Epithelial cell of esophagus (primary cell): ENCODE results near the gene INO80B.
"Not testable (repeated sequence)": the region's sequence is repeated elsewhere in the genome, so short reads cannot be mapped to it uniquely, and the experiment has no call there.

Experiments
- DNase-seq: peaks from one replicate; pipeline ENCODE4 v3.0.0; 2010; ENCODE audit warnings: low read depth
- H3K4me3 ChIP-seq: 2 replicates; pipeline ENCODE4 v1.5.1; 2011; ENCODE audit warnings: mild to moderate bottlenecking, low read length, control low read depth
- CTCF ChIP-seq: IDR thresholded peaks from 2 replicates; pipeline ENCODE4 v1.5.1; 2011; ENCODE audit warnings: low read depth, mild to moderate bottlenecking, low read length, control low read depth, inconsistent platforms; ENCODE audit not compliant: insufficient read depth; ENCODE audit errors: missing control alignments

Gene INO80B

GRCh38 chr2:74462054-74462785 lies 7.3 kb downstream of the INO80B start:
- no peak for TF ChIP-seq CTCF
- H3K4me3 ChIP-seq: no peak overlapping the region
- no peak for DNase-seq

GRCh38 chr2:74462786-74463105 lies 7.9 kb downstream of the INO80B start:
- no peak for DNase-seq
- no peak for TF ChIP-seq CTCF
- H3K4me3 ChIP-seq: no peak overlapping the region

DNA sequence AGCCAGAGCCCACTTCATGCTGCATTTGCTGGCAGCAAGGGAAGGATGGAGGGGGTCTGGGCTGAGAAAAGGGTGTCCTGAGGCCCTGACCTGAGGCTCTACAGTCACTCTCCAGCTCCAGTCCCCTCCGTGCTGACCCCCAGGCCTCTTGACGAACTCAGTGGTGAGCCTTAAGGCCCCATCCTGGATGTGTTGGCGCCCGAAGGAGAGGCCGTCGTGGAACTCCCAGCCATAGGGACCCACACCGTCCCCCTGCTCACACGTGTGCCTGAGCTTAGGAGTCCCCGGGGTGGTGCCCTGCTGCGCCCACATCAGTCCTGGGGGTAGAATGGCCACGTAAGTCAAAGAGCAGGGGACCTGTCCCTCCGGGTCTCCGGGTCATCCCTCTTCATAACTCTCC lies 9.5 kb downstream of the INO80B start:
- H3K4me3 ChIP-seq: peak overlapping the region; percentile 72
- TF ChIP-seq CTCF: no peak
- no peak for DNase-seq

DNA sequence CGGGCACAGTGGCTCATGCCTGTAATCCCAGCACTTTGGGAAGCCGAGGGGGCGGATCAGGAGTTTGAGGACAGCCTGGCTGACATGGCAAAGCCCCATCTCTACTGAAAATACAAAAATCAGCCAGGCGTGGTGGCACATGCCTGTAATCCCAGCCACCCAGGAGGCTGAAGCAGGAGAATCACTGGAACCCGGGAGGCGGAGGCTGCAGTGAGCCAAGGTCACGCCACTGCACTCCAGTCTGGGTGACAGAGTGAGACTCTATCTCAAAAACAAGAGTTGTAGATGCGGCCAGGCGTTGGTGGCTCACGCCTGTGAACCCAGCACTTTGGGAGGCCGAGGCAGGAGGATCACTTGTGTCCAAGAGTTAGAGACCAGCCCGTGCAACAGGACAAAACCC lies 15.9 kb downstream of the INO80B start:
- DNase-seq, H3K4me3 ChIP-seq: not testable (repeated sequence)

DNA sequence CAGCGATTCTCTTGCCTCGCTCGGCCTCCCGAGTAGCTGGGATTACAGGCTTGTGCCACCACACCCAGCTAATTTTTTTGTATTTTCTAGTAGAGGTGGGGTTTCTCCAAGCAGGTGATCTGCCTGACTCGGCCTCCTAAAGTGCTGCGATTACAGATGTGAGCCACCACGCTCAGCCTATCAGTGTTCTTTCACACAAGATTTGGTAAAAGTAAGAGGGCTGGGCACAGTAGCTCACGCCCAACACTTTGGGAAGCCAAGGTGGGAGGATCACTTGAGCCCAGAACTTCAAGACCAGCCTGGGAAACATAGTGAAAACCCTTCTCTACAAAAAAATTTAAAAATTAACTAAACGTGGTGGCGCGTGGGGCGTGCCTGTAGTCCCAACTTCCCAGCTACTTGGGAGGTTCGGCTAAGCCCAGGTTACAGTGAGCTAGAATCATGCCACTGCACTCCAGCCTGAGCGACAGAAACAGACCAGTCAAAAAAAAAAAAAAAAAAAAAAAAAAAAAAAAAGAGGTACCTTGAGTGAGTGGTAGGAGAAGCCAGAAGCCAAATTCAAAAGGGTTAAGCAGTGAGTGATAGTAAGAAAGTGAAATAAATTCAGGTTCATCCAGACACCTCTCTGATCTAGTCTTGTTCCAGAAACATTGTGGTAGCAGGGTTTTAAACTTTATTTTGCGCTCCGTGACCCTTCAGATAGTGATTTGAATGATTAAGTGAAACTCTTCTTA lies 16.6 kb downstream of the INO80B start:
- no peak for TF ChIP-seq CTCF
- peak overlapping the region; percentile 75 for H3K4me3 ChIP-seq
- no peak for DNase-seq

DNA sequence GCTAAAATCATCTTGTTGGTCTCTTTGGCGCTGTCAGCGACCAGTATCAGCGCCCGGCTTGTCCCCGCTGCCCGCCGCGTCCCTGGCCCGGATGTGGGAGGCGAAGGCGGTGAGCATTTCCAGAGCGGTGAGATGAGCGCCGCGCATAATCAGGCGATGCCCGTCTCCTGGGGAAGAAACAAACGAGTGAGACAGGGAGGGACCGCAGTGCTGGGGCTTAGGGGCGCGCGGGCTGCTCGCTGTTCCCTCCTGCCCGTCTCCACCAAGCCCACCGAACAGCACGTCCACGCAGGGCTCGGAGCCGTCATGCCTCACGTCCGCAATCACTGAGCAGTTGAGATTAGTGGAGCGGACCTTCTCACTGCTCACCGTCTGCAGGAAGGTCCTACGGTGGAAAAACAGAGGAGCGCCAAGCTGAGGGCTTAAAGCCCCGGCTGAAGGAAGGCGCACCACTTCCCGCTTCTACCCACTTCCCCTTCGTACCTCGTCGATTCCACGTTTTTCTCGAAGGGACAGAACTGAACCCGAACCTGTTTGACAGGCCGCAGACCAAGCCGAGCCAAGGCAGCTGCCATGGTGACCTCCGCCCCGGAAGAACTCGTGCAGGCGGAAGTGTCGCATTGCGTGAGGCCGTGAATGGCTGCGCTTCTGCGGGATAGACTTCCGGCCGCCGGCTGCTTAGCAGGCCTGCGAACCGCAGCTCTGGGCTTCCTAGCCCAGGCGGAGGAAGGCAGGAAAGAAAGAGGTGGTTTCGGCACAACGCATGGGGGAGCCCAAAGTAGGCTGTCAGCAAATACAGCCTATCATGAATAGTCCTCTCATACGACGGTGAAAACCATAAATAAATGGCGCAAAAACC lies 17.4 kb downstream of the INO80B start, which contains the start of gene MRPL53:
Gene MRPL53, minus strand, starts transcription at position 595 of the 859 bp plus-strand sequence. Its CDS starts 20 bp downstream, at position 575.
- peak; percentile 95 for DNase-seq
- TF ChIP-seq CTCF: no peak
- H3K4me3 ChIP-seq: peak within 1 kb of the TSS; percentile 75

- DNase-seq: no peak
- no peak for TF ChIP-seq CTCF
- peak overlapping the region; percentile 75 for H3K4me3 ChIP-seq
Measured at GRCh38 chr2:74472945-74473258, 18.0 kb downstream of the INO80B start.
